Panc1 (cell line): ENCODE data around the gene AK4.

Source experiments
- CTCF ChIP-seq: fragments of 450-650 bp; IDR thresholded peaks from 2 replicates; pipeline ENCODE4 v1.5.1; 2017; ENCODE audit warnings: mild to moderate bottlenecking
- POLR2AphosphoS5 ChIP-seq: IDR thresholded peaks from 2 replicates; pipeline ENCODE4 v1.6.1; 2012; ENCODE audit warnings: mild to moderate bottlenecking, low read depth, low read length, moderate library complexity
- REST ChIP-seq, 2 experiments: IDR thresholded peaks; 2 replicates each; pipeline ENCODE4 v1.6.1; 2011 to 2012; ENCODE audit warnings: low read depth in 2 of 2, control low read depth in 1 of 2, low read length in 1 of 2, mild to moderate bottlenecking in 1 of 2, moderate library complexity in 1 of 2; ENCODE audit not compliant: insufficient read depth in 1 of 2
- SIN3A ChIP-seq: IDR thresholded peaks from 2 replicates; pipeline ENCODE4 v1.6.1; 2012; ENCODE audit warnings: low read depth, mild to moderate bottlenecking, low read length, moderate library complexity, borderline replicate concordance; ENCODE audit not compliant: insufficient read depth
- TCF7L2 ChIP-seq: IDR thresholded peaks from 2 replicates; pipeline ENCODE4 v1.6.1; 2011; ENCODE audit warnings: mild to moderate bottlenecking, low read depth, low read length, inconsistent platforms

GRCh38 chr1:65163201-65163805, 15.3 kb downstream of the AK4 start:
- TF ChIP-seq CTCF (no peak), POLR2AphosphoS5 (no peak), SIN3A (no peak), TCF7L2 (no peak), REST (IDR thresholded peaks at IDR 0.05; ENCODE audit: insufficient read depth in 1 of 2, low read depth in 2 of 2, low read length in 1 of 2) (no peak)
